HG02610 (cell line): ENCODE results near the gene ZNF805.
"Not testable (repeated sequence)": the region's sequence is repeated elsewhere in the genome, so short reads cannot be mapped to it uniquely, and the experiment has no call there.

Experiments used
- ATAC-seq: cut with Tn5 transposase; IDR thresholded peaks from one replicate; pipeline ENCODE4 v1.9.1; 2021; ENCODE audit warnings: mild to moderate bottlenecking, moderate library complexity; ENCODE audit not compliant: unreplicated experiment

Gene ZNF805

GRCh38 chr19:57240311-57241090, at the start of gene ZNF805:
Gene ZNF805 (plus strand): TSS chr19:57240632. CDS start chr19:57240892, 260 bp downstream.
- ATAC-seq = peak; percentile 89

- peak; percentile 92 for ATAC-seq
Observed at GRCh38 chr19:57191141-57192076, 49.0 kb upstream of the ZNF805 start, which contains the start of gene ZNF264. Gene ZNF264 (plus strand): TSS chr19:57191500. CDS start chr19:57191914, 414 bp downstream.

- ATAC-seq = no peak
Observed at GRCh38 chr19:57192077-57192420, 48.4 kb upstream of the ZNF805 start.

DNA sequence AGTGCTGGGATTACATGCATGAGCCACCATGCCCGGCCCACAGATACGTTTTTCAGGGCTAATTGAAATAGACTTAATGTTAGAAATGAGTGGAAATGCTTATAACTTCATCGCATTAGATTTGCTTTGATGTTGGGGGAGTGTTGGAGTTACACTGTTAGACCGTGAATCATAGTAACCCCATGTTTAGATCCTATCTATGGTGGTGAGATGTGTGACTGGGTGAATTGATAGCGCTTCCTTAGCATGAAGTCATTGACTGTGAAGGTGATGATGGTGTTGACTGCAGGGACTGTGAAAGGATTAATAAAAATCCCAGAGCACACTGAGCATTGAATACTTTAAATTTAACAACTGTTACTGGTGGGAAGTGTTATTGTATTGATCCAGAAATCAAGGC, 47.4 kb upstream of the ZNF805 start:
- no peak for ATAC-seq

DNA sequence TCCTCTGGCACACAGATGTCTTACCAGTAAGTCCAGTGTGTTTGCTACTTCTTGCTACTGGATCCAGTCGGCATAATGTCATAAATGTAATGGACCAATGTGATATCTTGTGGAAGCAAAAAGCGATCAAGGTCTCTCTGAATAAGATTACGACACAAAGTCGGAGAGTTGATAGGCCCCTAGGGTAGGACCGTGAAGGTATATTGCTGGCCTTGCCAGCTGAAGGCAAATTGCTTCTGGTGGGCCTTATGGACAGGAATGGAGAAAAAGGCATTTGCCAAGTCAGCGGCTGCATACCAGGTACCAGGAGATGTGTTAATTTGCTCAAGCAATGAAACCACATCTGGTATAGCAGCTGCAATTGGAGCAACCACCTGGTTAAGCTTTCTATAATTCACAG, 42.6 kb upstream of the ZNF805 start:
- not testable (repeated sequence) for ATAC-seq

DNA sequence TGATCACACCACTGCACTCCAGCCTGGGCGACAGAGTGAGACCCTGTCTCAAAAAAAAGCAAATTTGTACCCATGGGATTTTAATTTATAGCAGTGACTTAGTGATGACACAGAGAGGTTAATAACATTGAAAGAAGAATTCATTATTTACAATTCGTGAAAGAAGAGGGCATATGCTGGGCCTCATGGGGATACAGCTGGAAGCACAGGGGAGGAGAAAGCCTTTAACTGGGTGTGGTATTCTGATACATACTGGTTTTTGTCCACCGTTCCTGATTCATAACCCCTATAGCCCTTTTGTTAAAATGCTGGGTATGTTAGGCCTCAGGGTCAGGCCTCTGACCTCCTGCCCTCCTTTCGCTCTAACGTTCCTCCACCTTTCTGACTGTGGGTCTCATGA, 38.3 kb upstream of the ZNF805 start:
- ATAC-seq = no peak

DNA sequence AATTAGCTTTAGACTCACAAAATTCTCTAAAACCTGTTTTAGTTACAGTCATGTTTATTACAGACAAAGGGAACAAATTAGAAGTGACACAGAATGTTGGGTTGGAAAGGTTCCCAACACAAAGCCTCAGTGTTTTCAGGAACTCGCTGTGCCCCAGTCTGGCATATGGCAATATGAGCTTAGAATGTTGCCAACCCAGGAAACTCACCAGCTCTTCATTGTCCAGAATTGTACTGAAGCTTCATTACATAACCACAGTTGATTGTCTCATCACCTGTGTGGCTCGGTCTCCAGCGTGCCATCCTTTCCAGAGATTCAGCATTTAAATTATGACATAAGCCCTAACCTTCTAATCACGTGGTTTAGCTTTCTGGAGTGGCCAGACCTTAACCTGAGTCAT, 30.1 kb upstream of the ZNF805 start:
- ATAC-seq = no peak

GRCh38 chr19:57212109-57212508, 28.3 kb upstream of the ZNF805 start:
- no peak for ATAC-seq

GRCh38 chr19:57227502-57227901, 12.9 kb upstream of the ZNF805 start:
- no peak for ATAC-seq

DNA sequence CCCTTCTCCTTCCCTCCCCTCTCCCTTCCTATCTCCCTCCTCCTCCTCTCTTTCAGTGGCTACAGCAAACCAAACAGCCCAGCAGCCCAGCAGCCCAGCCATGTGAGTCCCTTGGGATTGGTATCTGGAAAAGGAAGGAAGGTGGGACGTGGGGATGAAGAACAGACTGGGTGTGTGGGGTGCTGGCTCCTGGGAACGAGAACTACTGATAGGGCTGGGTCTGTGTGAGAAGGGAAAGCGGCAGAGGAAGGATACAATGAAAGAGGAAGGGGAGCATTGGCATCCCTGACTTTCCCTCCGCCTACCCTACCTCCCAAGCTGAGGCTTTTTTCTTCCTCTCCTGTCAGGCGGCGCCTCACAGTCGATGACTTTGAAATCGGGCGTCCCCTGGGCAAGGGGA, 8.7 kb upstream of the ZNF805 start:
- no peak for ATAC-seq

- no peak for ATAC-seq
Observed at GRCh38 chr19:57233207-57233606, 7.2 kb upstream of the ZNF805 start.

DNA sequence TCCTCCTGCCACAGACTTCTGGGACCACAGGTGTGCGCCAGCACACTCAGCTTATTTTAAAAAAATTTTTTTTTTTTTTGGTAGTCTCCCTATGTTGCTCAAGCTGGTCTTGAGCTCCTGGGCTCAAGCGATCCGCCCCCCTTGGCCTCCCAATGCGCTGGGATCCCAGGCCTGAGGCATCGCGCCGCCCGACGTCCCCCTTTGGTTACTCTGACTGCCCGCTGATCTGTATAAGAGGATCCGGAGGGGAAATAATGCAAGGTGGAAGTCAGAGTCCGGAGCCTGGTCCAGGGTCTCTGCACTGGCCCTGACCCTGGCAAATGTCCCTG, 486 bp upstream of the ZNF805 start:
- no peak for ATAC-seq

GRCh38 chr19:57241176-57241575, 744 bp downstream of the ZNF805 start:
- ATAC-seq = no peak

DNA sequence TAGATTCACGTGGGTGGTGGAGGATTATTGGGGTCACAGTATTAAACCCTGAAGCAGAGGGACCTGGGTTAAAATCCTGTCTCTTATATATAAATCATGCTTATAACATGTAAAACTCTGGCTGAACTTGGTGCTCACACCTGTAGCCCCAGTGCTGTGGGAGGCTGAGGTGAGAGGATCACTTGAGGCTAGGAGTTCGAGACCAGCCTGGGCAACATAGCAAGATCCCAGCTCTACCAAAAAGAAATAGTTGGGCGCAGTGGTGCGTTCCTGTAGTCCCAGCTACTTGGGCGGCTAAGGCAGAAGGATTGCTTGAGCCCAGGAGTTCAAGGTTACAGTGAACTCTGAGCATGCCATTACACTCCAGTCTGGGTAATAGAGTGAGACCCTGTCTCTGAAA, 2.4 kb downstream of the ZNF805 start:
- no peak for ATAC-seq

DNA sequence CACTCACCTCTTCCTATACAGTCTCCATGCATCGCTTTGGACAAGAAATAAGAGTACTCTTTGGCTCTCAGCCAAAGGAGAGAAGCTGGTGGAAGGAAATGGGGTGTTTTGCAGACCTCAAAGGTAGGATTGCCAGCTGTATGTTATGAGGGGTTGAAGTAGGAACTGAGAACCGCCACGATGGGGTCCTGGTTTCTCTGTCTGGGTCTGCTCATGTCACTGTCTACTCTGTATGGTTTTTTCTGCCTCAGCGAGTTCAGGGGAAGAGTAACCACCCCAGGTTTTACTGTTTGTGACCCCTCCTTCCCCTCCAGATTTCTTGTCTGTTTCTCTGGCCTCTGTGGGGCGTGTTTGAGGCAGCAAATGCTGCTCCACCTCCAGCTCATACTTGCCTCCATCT, 4.1 kb downstream of the ZNF805 start:
- ATAC-seq = no peak

DNA sequence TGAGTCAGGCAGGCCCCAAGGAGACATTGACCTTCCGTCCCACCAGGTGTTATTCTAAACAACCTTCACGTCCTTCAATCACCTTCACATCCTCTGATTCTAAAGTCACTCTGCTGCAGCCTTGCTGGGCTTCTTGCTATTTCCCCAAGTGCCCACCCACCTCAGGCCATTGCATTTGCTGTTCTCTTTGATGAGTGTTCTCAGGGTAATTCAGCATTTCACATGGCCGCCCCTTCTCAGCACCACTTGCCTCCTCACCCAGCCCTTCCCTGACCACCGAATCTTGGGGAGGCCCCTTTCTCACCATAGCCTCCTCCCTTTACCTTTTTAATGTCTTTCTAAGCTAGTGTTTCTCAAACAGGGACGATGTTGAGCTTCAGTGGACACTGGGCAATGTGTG, 4.6 kb downstream of the ZNF805 start:
- ATAC-seq = no peak

GRCh38 chr19:57245959-57246358, 5.5 kb downstream of the ZNF805 start:
- ATAC-seq = no peak

GRCh38 chr19:57248646-57249045, 8.2 kb downstream of the ZNF805 start:
- no peak for ATAC-seq

DNA sequence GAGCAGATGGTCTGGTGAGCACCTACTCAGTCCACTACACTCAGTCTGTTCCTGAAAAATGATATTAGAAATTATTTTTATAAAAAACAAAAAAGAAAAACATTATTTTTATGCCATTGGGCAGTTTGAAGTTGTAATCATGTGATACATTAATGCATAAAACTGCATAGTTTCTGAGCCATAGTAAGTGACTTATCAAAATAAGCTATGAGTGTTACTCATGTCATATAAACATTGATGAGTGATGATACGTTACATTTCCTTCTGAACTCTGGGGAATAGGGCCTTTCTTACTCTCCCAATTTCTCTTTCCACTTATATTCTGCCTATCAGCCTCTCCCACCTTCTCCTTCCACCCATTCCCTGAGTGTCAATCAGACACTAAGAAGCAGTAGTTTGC, 8.9 kb downstream of the ZNF805 start:
- no peak for ATAC-seq

GRCh38 chr19:57253767-57254166, 13.3 kb downstream of the ZNF805 start:
- not testable (repeated sequence) for ATAC-seq

GRCh38 chr19:57262044-57262443, 21.6 kb downstream of the ZNF805 start:
- no peak for ATAC-seq

DNA sequence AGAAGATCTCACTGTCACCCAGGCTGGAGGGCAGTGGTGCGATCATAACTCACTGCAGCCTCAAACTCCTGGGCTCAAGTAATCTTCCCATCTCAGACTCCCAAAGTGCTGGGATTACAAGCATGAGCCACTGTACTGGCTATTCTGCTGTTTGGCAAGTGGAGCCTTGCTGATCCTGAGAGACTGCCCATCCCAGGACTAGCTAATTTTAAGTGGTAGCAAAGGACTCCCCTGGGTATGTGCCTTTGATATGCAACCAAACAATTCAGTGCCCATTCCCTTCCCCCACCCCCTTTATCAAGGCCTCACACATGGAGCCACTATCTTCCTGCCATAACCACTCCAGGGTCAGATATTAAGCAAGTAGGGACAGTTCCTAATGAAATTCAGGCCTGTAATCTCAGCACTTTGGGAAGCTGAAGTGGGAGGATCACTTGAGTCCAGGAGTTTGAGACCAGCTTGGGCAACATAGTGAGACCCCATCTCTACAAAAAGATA, 22.9 kb downstream of the ZNF805 start:
- ATAC-seq = no peak
